Esophagus muscularis mucosa (tissue), 3 donors: ENCODE data around the gene SLC7A1.

Experiments used
- EP300 ChIP-seq: sonication (generic); formaldehyde crosslinking; IDR thresholded peaks from one replicate; pipeline ENCODE4 v1.6.1; 2017; ENCODE audit warnings: antibody characterized with exemption
- POLR2A ChIP-seq: fragments of 450-650 bp; IDR thresholded peaks from one replicate; pipeline ENCODE4 v1.6.1; 2017; ENCODE audit warnings: antibody characterized with exemption, moderate library complexity, mild to moderate bottlenecking, low read depth
- POLR2AphosphoS5 ChIP-seq, 2 donors: sonication (generic); formaldehyde crosslinking; IDR thresholded peaks; one replicate each; pipeline ENCODE4 v1.6.1; 2017; ENCODE audit warnings: antibody characterized with exemption in 2 of 2

DNA sequence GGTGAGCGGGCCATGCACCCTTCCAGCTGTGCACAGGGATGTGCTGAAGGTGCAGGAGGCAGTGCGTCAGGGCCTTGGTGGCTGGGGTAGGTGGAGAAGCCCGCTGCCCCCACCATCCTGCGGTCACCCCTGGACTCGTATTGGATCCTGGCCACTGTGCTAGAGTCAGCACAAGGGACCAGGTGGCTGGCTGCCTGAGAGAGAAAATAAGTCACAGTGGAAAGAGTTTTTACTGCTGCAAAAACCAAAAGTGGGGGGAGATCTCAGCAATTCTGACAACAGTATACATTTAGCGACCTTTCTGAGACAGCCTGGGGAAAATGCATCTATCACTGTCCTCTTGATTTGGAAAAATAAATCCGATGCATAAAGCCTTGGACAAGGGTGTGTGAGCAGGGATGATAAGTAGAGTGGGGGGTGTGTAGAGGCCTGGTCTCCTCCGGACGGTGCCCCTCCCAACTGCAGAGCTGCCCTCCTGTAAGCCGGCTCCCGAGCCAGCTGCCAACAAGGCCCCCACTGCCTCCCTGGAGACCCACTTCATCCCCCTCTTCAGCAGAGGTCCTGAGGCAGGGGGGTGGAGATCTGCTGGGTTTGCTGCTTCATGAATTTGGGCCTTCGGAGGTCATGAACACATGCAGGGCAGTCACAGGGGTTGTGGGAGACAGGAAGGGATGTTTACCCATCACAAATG lies 84.2 kb downstream of the SLC7A1 start:
- TF ChIP-seq POLR2A (no peak), EP300 (no peak), POLR2AphosphoS5 (IDR thresholded peaks at IDR 0.05) (no peak)
